GM21447 (cell line): Measurements from ENCODE around the gene PPP1R14C.

Source experiments
- ATAC-seq: cut with Tn5 transposase; IDR thresholded peaks from one replicate; pipeline ENCODE4 v1.9.1; 2021; ENCODE audit not compliant: unreplicated experiment

Gene PPP1R14C

DNA sequence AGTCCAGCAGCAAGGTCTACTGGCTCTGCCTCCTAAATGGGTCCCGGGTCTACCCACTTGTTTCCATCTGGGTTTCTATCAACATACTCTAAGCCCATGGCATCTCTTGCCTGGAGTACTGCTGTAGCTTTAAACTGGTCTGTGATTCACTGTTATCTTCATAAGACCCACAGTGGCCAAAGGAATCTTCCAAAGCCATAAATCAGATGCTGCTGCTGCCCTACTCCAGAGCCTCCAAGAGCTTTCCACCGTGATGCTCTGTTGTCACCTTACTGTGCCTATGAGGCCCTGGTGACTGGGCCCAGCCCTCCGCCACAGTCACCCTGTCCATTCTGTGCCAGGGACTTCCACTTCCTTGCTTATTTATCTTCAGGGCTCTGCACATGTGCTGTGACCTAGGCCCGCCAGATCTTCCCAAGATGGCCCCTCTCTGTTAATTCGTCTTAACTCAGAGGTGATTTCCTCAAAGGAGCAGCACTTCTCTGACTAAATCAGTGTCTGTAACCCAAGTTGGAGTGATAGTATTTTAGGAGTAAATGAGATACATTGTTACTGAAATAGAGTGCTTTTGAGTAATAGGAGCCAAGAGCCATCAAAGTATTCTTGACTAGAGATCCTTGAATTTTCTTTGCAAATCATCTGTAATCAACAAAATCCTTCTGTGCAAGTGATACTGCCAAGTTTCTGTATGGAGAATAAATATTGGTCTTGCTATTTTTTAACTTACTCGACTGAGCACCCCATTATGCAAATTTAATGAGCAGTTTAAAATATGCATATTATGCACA lies 102.5 kb downstream of the PPP1R14C start:
- ATAC-seq = no peak

DNA sequence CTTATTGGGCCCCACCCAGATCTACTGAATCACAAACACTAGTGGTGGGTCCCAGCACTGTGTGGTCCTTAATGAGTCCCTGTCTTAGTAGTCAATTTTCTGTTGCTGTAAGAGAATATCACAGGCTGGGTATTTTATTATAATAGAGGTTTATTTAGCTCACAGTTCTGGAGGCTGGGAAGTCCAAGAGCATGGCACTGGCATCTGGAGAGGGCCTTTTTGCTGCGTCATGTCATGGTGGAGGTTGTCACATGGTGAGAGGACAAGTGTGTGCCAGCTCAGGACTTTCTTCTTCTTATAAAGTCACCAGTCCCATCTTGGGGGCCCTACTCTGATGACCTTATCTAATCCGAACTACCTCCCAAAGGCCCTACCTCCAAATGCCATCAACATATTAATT lies 105.0 kb downstream of the PPP1R14C start:
- ATAC-seq = no peak

DNA sequence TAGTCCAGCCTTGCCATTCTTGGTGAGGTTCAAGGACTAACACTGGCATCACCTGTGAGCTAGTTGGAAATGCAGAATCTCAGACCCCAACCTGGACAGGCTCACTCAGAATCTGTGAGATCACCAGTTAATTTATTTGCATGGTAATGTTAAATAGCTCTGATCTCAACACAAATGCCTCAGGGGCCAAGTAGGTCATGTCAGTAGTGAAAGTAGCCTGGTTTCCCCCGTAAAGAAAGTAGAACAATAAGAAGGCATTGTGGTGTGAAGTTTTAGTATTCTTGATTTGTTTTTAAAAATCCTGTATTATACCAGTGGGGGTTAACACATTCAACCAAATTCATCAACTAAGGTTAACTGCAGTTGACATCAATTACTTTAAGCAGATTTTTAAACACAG lies 105.5 kb downstream of the PPP1R14C start:
- no peak for ATAC-seq

DNA sequence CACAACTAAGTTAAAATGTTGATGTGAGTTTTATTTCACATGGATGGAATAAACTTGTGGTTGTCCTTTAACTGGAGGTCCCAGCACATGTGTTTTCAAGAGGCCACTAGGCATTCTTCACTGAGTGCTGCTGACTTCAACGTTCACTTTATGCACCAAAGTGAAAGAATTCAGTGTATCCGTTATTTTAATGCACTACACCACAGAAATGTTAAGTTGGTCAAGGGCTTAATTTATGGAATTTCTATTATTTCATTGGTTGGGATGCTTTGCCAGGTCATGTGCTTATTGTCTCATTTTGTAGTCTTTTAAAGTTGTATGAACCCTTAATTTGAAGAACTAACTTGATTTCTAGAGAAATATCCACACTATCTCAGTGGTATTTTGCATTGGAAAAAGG lies 106.4 kb downstream of the PPP1R14C start:
- ATAC-seq = no peak

DNA sequence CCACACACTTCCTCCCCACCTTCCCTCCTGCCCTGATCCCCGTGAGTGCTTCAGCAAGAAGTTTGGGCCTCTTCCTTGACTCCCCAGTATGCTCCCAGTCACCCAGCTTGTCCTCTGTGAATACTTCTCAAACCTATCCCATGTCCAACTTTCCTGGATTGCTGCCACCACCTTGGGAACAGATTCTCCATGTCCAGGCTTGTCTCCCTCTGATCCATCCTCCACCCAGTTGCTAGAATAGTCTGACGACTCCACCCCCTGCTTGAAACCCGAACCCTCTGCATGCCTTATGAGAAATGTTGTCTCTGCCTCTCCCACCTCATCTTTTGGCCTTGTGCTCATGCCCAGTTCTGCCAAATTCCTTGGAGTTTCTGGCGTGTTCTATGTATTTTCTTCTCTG lies 108.0 kb downstream of the PPP1R14C start:
- ATAC-seq = no peak

DNA sequence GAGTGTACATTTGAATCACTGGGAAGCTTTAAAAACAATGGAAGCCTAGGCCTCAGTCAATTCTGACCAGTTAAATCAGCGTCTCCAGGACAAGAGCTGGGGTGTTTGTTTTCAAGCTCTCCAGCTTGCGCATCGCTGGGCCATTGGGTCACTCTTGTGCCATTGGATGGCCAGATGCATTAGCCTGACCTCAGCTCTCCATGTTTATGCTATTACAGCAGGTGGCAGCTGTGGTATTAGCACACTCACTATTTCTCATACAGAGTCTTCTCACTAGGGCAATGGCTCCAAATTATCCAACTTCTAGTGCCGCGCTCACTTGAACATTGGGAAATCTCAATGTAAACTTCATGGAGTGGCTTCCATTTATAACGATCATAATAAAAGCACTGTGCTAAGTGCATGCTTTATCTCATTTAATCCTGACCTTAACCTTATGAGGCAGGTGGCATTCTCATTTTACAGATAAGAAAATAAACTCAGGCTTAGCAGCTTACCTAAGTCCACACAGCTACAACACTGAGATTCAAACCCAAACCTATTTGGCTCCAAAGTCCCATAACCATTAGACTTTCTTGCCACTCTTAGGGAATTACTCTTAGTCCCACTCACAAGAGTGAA lies 108.8 kb downstream of the PPP1R14C start:
- no peak for ATAC-seq

DNA sequence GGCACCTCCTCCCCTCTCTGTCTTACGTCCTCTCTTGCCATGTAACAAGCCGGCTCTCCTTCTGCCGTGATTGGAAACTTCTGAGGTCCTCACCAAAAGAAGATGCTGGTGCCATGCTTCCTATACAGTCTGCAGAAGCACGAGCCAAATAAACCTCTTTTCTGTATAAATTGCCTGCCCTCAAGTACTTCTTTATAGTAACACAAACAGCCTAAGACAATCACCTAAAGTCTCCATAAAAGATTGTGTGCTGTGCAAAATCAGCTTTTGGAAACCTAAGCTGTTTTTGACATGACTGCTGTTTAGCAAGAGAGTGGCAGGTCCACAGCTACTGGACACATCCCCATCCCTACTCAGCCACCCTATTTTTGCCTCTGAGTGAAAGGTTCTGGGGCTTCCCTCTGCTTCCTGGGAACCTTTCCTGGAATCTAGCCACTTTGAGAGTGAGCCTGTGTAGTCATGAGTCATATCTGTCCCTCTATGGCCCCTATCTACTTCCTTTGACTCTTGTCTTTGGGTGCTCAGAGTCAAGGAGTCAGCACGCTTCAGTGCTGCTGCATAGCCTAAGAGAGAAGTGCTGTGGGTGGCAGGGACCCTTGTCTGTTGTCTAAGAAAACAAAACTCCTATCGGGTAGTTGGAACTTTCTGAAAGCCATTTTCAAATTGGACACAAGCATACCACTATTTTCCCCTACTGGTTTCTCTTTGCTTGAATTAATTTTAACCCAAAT lies 110.0 kb downstream of the PPP1R14C start:
- no peak for ATAC-seq

DNA sequence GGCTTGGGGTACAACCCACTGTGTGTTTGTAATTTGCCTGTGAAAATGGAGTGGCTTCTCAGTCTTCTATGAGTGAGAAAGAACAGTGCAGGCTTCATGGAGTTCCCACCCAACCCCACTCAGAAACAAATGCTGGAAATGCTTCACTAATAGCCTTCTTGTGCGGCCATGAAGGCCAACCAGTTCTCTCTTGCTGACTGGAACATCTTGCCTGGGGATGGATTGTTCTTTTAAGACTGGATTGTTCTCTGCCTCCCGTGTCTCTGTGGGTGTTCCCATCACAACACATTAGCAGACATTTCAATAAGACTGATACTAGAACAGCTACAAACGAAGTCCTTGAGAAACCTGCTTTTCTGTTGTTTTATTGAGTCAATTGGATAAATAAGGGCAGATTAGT lies 110.6 kb downstream of the PPP1R14C start:
- ATAC-seq = no peak

DNA sequence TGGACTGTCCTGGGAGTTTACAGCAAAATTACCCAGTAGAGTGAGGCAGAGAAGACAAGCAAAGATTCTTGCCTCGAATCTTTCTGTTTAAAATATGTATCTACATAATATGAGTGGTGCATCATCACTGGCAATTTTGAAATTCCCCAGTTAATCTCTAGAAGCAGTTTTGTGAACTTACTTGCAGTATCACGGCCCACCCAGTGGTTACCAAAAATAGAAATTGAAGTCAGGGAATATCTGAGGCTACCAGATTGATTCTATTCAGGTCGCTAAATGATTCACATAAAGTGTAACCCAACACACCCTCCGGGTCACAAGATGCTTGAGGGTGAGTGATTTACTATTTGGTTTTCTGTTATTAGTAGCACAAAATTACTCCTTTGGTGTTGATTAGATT lies 111.9 kb downstream of the PPP1R14C start:
- no peak for ATAC-seq

DNA sequence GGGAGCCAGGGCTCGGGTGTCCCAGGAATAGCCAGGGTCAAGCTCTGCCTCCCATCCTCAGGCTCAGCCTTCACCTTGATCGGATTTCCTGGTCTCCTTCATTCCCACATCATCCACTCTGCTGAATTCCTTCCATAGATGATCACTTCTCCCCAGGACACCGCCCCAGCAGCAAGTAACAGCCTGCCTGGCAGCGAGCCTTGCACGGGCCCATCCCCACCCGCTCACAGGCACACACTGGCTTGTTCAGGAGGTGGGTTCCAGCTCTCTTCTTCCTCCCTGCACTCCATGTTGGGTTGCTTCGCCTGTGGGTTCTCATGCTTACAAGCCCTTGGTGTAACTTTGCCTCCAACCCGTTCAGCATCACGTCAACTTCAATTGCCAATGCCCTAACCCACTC lies 113.0 kb downstream of the PPP1R14C start:
- ATAC-seq = no peak

DNA sequence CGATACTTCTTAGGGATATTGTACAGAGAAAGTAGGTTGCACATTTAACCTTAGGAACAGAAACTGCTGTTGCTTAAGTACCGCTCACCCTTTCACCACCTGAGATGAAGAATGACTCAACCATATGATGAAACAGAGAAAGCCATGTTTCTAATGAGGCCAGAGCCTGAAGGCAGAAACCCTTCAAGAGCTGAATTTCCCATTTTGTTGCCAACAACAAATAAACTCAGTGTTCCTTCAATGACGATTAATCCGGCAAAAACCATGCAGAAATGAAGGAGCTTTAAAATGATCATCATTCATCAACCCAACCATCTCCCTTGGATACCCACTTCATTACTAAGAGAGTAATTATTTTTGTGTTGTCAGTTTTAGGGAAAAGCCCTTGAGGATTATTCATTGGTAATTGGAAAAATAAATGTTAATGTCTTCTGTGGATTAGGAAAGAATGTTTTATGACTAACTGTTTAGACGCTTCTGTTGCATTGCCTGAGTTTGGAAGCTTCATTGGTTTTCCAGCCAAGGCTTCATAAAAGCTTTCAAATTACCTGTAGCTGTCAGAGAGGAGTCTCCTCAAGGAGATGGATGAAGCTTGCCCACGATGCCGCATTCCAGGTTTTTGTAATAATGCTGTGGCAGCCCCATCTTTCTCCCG lies 113.9 kb downstream of the PPP1R14C start:
- ATAC-seq = no peak

DNA sequence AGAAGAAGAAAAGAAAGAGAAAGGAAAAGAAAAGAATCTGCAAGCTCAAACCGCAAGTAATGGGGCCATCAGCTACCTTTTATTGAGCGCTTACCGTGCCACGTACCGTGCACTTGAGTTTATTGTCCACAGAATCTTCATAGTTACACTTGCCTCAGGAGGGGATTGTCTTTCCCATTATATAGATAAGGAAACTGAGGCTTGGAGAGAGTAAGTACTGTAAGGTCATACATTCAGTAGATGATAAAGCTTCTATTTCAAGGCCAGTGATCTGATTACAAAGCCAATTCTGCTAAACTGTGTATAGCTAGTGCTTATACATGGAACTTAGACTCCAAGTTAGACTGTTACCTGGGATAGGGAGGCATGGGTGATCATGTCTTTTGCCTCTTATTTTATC lies 115.5 kb downstream of the PPP1R14C start:
- ATAC-seq = no peak

DNA sequence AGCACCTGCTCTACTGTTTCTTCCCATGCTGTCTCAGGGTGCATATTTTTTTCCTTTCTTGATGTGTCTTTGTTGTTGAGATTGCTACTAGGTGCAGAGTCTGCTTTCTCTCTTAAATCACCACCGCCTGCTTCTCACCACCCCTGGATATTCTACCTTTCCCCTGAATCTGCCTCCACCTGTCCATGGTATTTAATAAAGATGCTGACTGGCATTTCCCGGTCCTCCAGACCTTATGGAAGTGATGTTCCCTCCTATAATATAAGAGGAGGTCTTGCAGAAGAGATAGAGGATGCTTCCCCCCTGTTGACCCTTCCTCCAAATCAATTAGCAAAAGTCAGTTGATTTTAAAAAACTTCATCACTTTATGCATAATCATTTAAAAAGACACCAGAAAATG lies 118.1 kb downstream of the PPP1R14C start:
- no peak for ATAC-seq

DNA sequence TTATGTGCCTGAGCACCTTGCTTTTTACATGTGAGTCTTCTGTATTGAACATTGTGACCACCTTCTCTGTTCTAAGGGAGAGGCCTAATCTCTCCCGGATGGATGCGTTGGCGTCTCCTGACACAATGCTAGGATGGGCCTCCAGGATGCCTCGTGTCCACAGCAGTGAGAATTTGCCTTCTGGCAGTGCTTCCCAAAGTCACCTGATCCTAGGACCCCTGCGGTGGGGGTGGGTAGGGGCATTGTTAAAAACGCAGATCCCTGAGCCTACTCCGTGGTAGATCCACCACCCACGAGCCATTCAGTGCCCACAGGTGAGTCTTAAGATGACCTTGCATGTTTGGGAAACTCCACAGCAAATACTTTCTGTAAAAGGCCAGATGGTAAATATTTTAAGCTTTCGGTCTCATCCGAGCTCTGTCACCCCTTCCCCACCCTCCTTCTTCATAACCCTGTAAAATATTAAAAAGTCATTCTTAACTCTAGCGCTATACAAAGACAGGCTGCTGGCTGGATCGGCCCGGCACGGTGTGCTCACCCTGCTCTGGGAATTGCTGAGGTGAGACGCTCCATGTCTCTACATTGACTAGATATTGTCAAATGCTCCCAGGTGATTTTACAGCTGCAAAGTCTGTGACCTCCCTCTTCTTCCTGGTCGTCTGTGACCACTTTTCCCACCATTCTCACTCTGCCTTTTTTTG lies 119.3 kb downstream of the PPP1R14C start:
- no peak for ATAC-seq

DNA sequence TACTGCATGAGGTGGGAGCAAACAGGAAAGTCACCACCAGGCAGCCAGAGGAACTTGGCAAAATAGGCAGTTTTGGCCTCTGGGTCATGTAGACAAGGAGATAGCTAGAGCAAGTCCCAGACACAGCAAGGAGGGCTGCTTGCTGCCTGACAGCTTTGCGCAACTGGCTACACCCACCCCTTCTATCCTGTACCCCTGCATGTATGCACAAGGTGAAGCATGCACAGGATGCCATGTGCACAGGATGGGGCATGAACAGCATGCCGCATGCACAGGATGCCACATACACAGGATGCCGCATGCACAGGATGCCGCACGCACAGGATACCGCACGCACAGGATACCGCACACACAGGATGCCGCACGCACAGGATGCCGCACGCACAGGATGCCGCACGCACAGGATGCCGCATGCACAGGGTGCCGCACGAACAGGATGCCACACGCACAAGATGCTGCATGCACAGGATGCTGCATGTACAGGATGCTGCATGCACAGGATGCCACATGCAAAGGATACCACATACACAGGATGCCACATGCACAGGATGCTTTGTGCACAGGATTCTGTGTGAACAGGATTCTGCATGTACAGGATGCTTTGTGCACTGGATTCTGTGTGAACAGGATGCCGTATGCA lies 121.0 kb downstream of the PPP1R14C start:
- ATAC-seq = no peak

DNA sequence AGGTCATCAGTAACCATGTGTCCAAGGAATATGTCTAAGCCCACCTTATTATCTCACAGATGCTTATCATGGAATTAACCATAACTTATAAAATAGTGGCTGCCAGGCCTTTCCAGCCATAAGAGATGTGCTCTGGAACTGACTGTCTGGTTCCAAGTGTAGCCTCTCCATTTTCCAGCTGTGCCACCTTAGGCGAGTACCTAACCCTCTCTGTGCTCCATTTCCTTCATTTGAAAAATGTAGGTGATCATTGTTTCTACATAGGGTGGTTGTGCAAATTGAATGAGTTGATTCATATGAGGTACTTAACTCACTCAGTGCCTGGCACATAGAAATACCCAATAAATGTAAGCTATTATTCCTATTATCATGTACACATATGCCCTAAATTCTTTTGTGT lies 123.5 kb downstream of the PPP1R14C start:
- ATAC-seq = no peak

DNA sequence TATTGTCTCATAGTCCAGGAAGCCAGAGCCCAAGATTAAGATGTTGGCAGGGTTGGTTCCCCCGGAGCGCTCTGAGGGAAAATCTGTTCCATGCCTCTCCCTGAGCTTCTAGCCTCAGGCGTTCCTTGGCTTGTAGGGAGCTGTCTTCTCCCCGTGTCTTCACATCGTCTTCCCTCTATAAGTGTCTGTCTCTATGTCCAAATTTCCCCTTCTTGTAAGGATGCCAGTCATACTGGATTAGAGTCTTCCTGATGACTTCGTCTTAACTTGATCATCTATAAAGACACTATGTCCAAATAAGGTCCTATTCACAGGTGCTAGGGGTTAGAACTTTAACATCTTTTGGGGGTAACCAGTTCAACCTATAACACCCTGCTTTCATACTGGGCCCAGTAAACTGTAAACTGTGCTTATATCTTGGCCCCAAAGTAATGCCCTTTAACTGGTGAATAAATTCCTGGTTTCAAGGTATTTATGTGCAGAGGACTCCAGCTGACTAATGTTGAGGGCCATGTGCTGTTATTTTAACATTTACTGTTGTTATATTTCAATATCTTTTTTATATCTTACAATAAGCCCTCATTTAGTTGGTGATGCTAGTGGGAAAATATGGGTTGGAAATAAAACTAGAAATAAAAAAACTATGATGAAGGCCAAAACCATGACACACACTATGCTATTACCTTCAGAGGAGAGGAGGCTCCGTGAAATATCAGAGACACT lies 124.3 kb downstream of the PPP1R14C start:
- no peak for ATAC-seq

DNA sequence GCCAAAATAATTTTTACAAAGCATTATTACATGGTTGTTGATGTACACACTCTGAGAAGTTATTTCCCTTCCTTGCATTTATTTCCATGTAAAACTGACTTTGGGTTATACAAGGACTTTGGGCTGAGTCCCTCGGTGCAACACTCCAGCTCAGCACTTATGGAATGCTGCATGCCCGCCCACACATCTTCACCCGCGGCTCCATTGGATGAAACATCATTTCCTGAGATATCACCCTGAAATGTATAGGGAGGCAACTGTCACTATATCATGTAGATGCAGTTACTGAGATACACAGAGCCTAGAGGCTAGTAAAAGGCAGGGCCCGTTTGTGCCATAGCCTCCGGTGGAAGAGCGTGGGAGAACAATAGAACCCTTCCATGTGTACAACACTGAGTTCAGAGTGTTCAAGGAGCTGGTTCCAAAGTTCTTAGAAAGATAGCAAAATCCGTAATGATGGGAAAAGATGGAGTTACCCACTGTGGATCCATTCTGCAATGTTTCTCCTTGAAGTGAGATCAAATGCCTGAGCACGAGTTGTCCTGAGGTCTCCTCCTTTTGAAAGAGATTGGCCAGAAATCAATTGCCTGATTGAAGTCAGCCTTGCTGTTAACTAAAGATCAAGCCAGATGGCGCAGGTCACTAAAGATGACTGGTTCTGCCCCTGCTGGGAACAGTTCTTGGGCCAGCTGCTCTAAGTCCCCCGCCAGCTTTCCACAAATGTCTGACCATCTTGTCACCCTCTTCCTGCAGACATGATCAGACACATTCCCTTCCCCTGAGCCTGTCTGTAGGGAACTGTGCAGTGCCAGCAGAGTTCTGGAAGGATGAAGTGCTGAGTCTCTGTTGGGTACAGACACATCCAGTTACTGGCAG lies 125.1 kb downstream of the PPP1R14C start:
- ATAC-seq = no peak
